SK-N-SH (cell line): ENCODE results near the gene ATP5F1E. TPM values are rescaled to one million over a fixed set of nuclear protein-coding genes. Genes with fewer than 3 reads are reported as not detected.

Experiments
- CTCF ChIA-PET: fragments of 300-600, 350-600 bp; formaldehyde crosslinking; extraction: SDS; loops from one replicate; lab custom pipeline; 2021; lab: Yijun Ruan, JAX
- POLR2A ChIA-PET: fragments of 350-600 bp; sonication (Branson Sonifier 250); formaldehyde crosslinking; extraction: SDS; loops from one replicate; lab custom pipeline; 2020; ENCODE audit warnings: antibody characterized with exemption, inconsistent platforms; lab: Yijun Ruan, JAX
- DNase-seq: peaks from one replicate; pipeline ENCODE4 v3.0.0; 2012
- H2AFZ ChIP-seq: fragments of 200-600 bp; sonication (generic); 2 replicates; pipeline ENCODE4 v1.8.1; 2016; ENCODE audit warnings: antibody characterized with exemption, mild to moderate bottlenecking, low read depth
- H3F3A ChIP-seq: fragments of 200-600 bp; sonication (generic); replicated peaks from 2 replicates; pipeline ENCODE3; 2016; ENCODE audit warnings: antibody characterized with exemption, mild to moderate bottlenecking; ENCODE audit not compliant: insufficient read depth
- H3K27ac ChIP-seq, 2 experiments: fragments of 200-500 bp in 1 of 2; fragments of 200-600 bp in 1 of 2; sonication (Bioruptor generic) in 1 of 2; sonication (generic), shearing (Covaris generic) in 1 of 2; 2 replicates each; pipeline versions ENCODE4 v1.5.1 to v1.6.1; 2014 to 2016; ENCODE audit warnings: low read depth in 2 of 2, inconsistent platforms in 1 of 2, low read length in 1 of 2, mild to moderate bottlenecking in 1 of 2, mixed read lengths in 1 of 2
- H3K27me3 ChIP-seq: fragments of 200-600 bp; sonication (generic), shearing (Covaris generic); 2 replicates; pipeline ENCODE4 v1.6.1; 2016; ENCODE audit warnings: mixed run types; ENCODE audit not compliant: insufficient read depth
- H3K36me3 ChIP-seq, 2 experiments: fragments of 200-500 bp in 1 of 2; fragments of 200-600 bp in 1 of 2; sonication (Bioruptor generic) in 1 of 2; sonication (generic) in 1 of 2; replicated peaks in 1 of 2; 2 replicates each; pipeline versions ENCODE3 to v1.5.1; 2014 to 2016; ENCODE audit warnings: low read length in 1 of 2, mild to moderate bottlenecking in 1 of 2; ENCODE audit not compliant: insufficient read depth in 2 of 2, control insufficient read depth in 1 of 2
- H3K4me1 ChIP-seq, 2 experiments: fragments of 200-500 bp in 1 of 2; fragments of 200-600 bp in 1 of 2; sonication (Bioruptor generic) in 1 of 2; sonication (generic), shearing (Covaris generic) in 1 of 2; 2 replicates each; pipeline versions ENCODE4 v1.5.1 to v1.6.1; 2014 to 2016; ENCODE audit warnings: low read depth in 1 of 2, low read length in 1 of 2, mixed run types in 1 of 2; ENCODE audit not compliant: insufficient read depth in 2 of 2, control insufficient read depth in 1 of 2
- H3K4me2 ChIP-seq: fragments of 200-600 bp; sonication (generic), shearing (Covaris generic); 2 replicates; pipeline ENCODE4 v1.6.1; 2017; ENCODE audit warnings: mixed run types
- H3K4me3 ChIP-seq, 2 experiments: fragments of 200-500 bp in 1 of 2; fragments of 200-600 bp in 1 of 2; sonication (Bioruptor generic) in 1 of 2; sonication (generic), shearing (Covaris generic) in 1 of 2; 2 replicates each; pipeline versions ENCODE4 v1.5.1 to v1.8.1; 2014 to 2016; ENCODE audit warnings: low read depth in 2 of 2, inconsistent platforms in 1 of 2, low read length in 1 of 2, mild to moderate bottlenecking in 1 of 2, mixed read lengths in 1 of 2, moderate library complexity in 1 of 2
- H3K79me2 ChIP-seq: fragments of 200-600 bp; sonication (generic); 2 replicates; pipeline ENCODE4 v1.8.1; 2017; ENCODE audit warnings: mild to moderate bottlenecking; ENCODE audit not compliant: insufficient read depth
- H3K9ac ChIP-seq: fragments of 200-600 bp; sonication (generic); 2 replicates; pipeline ENCODE4 v1.6.1; 2017; ENCODE audit warnings: mixed run types
- H3K9me2 ChIP-seq: fragments of 200-600 bp; sonication (generic); 2 replicates; pipeline ENCODE4 v1.6.1; 2017; ENCODE audit warnings: mixed run types
- H3K9me3 ChIP-seq: fragments of 200-600 bp; sonication (generic); 2 replicates; pipeline ENCODE4 v1.6.1; 2017; ENCODE audit warnings: mixed run types, mild to moderate bottlenecking, moderate library complexity
- H4K20me1 ChIP-seq: fragments of 200-600 bp; sonication (generic); 2 replicates; pipeline ENCODE4 v1.6.1; 2017; ENCODE audit warnings: mild to moderate bottlenecking, mixed run types; ENCODE audit not compliant: insufficient read depth
- JUND ChIP-seq: IDR thresholded peaks from 2 replicates; pipeline ENCODE4 v1.4.0; 2012
- NRF1 ChIP-seq: IDR thresholded peaks from 2 replicates; pipeline ENCODE4 v1.6.1; 2012; ENCODE audit warnings: low read depth, mild to moderate bottlenecking, low read length
- POLR2AphosphoS5 ChIP-seq: IDR thresholded peaks from 2 replicates; pipeline ENCODE4 v1.6.1; 2012; ENCODE audit warnings: low read depth, low read length
- RCOR1 ChIP-seq: fragments of 150-350 bp; IDR thresholded peaks from 2 replicates; pipeline ENCODE4 v1.6.1; 2017; ENCODE audit warnings: antibody characterized with exemption, low read length
- SIN3A ChIP-seq: IDR thresholded peaks from 2 replicates; pipeline ENCODE4 v1.6.1; 2012; ENCODE audit warnings: low read depth, mild to moderate bottlenecking, low read length, moderate library complexity, borderline replicate concordance
- SMC3 ChIP-seq: IDR thresholded peaks from 2 replicates; pipeline ENCODE4 v1.6.1; 2012; ENCODE audit warnings: low read depth, low read length, improper control_type of control experiment
- TAF1 ChIP-seq: IDR thresholded peaks from 2 replicates; pipeline ENCODE4 v1.6.1; 2012; ENCODE audit warnings: low read depth, mild to moderate bottlenecking, low read length, moderate library complexity, borderline replicate concordance
- TCF12 ChIP-seq: IDR thresholded peaks from 2 replicates; pipeline ENCODE4 v1.4.0; 2012
- TEAD4 ChIP-seq: IDR thresholded peaks from 2 replicates; pipeline ENCODE4 v1.4.0; 2012; ENCODE audit warnings: mild to moderate bottlenecking, borderline replicate concordance; ENCODE audit not compliant: insufficient read depth
- WGBS: methylation state at CpG from one replicate; pipeline ENCODE4 v1.1.6; 2017; ENCODE audit warnings: low lambda C conversion rate; 5-methylcytosine and 5-hydroxymethylcytosine counted together
- polyA plus RNA-seq, 3 experiments: library from polyadenylated mRNA; depleted of rRNA; stranded (reverse); fragments of >200 nt; gene quantifications; 2 replicates each; pipeline ENCODE4 v1.2.3, GENCODE V29; 2012
- TF ChIP-seq, protein P1 (sequence below): IDR thresholded peaks from 2 replicates; pipeline ENCODE4 v1.6.1; 2012; ENCODE audit warnings: mild to moderate bottlenecking, low read depth, low read length, moderate library complexity
- TF ChIP-seq, protein P2 (sequence below): fragments of 150-350 bp; IDR thresholded peaks from 2 replicates; pipeline ENCODE4 v1.6.1; 2017; ENCODE audit warnings: antibody characterized with exemption, low read length, low read depth, borderline replicate concordance

The ATP5F1E gene
- polyA plus RNA-seq, 1 of the 3 experiments (the other 2 are of a cell fraction): 60.8 TPM

DNA sequence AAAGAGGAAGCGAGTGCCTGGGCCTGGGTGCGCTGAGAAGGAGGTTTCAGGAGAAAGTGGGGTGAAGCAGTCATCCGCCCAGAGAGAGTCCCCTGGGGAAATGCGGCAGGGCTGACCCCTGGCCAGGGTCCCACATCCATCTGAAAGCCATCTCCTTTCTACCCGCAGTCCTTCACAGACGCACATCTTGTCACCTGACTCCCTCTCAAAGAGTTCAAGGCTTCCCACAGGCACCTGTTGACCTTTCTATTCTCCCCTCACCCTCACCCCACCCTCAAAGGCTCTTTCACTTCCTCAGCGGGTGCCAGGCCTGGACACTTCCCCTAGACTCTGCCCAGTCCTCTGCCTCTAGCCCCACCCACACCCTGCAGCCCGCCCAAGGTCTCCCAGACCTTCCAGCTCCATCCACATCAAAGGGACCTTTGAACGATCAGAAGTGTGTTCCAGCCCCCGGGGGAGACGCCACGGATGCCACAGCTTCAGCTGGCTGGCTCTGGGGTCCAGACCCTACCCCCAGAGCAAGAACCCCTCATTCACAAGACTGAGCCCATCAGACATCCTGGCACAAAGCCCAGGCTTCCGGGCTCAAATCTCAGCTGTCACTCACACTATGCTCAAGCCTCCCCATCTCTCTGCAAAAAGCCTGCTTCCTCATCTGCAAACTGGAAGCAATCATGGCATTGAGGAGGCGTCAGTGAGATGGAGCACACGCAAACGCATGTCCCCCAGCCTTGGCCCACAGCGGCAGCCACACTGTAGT, 27.2 kb downstream of the ATP5F1E start (continued):
- TF ChIP-seq SMC3: no peak

DNA sequence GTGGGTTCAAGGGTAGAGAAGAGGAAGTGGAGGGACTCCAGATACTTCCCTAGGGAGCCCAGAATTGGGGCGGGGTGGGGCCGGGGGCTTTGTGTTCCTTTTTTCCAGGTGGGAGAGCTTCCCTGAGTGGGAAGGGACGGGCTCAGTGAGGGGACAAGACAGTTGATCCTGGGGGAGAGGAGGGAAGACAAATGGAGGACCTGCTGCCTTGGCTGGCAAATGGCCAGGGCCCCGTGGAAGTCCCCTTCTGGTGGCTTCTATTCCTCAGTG, 27.7 kb downstream of the ATP5F1E start:
- no peak overlapping the region for H3K4me2 ChIP-seq
- 75% methylated on average over 4 of the region's 4 CpGs for WGBS

More for the DNA sequence above, 27.7 kb downstream of the ATP5F1E start:
- Histone ChIP-seq H3K4me3 (no peak overlapping the region), H3F3A (no peaks in the 10 kb centered on the region), H4K20me1 (no peaks in the 10 kb centered on the region), H3K4me1 (peaks cover 0 to 3% of the 10 kb centered on the region in 2 experiments; a peak in 1 of 4 replicates), H2AFZ (no peak overlapping the region), H3K9me3 (no peaks in the 10 kb centered on the region), H3K9me2 (no peaks in the 10 kb centered on the region), H3K36me3 (no peaks in the 10 kb centered on the region), H3K9ac (no peak overlapping the region), H3K27ac (no peak overlapping the region), H3K27me3 (no peaks in the 10 kb centered on the region), H3K79me2 (no peaks in the 10 kb centered on the region)
- ChIA-PET POLR2A (no interaction called here), CTCF (no interaction called here)
- TF ChIP-seq TAF1 (no peak), NRF1 (no peak), POLR2AphosphoS5 (no peak), TCF12 (no peak), TEAD4 (no peak), RCOR1 (no peak), JUND (no peak), SIN3A (no peak), SMC3 (no peak)
- TF ChIP-seq, protein P1, sequence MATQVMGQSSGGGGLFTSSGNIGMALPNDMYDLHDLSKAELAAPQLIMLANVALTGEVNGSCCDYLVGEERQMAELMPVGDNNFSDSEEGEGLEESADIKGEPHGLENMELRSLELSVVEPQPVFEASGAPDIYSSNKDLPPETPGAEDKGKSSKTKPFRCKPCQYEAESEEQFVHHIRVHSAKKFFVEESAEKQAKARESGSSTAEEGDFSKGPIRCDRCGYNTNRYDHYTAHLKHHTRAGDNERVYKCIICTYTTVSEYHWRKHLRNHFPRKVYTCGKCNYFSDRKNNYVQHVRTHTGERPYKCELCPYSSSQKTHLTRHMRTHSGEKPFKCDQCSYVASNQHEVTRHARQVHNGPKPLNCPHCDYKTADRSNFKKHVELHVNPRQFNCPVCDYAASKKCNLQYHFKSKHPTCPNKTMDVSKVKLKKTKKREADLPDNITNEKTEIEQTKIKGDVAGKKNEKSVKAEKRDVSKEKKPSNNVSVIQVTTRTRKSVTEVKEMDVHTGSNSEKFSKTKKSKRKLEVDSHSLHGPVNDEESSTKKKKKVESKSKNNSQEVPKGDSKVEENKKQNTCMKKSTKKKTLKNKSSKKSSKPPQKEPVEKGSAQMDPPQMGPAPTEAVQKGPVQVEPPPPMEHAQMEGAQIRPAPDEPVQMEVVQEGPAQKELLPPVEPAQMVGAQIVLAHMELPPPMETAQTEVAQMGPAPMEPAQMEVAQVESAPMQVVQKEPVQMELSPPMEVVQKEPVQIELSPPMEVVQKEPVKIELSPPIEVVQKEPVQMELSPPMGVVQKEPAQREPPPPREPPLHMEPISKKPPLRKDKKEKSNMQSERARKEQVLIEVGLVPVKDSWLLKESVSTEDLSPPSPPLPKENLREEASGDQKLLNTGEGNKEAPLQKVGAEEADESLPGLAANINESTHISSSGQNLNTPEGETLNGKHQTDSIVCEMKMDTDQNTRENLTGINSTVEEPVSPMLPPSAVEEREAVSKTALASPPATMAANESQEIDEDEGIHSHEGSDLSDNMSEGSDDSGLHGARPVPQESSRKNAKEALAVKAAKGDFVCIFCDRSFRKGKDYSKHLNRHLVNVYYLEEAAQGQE: no peak
- TF ChIP-seq, protein P2, sequence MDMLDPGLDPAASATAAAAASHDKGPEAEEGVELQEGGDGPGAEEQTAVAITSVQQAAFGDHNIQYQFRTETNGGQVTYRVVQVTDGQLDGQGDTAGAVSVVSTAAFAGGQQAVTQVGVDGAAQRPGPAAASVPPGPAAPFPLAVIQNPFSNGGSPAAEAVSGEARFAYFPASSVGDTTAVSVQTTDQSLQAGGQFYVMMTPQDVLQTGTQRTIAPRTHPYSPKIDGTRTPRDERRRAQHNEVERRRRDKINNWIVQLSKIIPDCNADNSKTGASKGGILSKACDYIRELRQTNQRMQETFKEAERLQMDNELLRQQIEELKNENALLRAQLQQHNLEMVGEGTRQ: no peak
- DNase-seq: no peak
